NK-92 (cell line): Measurements from ENCODE around the gene TMEM115.
A peak's percentile ranks its signal among the peaks of the same experiment; 100 is the strongest.

Experiments used
- DNase-seq: peaks from one replicate; lab custom pipeline; 2025; ENCODE audit not compliant: unreplicated experiment; lab: John Stamatoyannopoulos, UW

TMEM115 gene

DNA sequence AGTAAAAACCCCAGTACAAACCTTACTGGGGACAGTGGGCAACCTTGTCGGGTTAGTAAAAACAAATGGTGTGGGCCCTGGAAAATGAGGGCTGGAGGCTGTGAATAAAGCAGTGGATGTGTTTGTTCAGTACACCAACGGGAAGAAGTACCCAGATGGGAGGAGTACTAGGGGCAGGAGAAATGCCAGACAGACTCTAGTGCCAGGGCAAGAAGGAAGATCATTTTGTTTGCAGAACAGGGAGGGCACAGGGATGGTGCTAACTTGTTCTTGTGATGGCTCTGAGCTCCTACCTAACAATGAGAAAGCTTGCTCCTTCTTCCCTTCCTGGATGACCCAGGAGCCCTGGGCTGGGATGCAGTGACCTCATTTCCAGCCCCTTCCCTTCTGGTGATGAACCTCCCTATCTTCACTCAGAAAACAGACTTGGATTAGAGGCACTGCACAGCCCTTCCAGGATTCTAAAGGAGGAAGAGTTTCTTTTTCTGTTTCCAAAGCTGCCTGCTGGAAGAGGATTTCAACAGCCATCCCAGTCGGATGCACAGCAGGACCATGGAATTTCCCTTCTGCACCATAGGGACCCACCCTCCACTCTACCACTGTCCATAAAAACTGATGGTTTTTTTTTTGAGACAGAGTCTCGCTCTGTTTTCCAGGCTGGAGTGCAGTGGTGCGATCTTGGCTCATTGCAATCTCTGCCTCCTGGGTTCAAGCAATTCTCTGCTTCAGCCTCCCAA is 24.8 kb downstream of the TMEM115 start:
- no peak for DNase-seq

DNA sequence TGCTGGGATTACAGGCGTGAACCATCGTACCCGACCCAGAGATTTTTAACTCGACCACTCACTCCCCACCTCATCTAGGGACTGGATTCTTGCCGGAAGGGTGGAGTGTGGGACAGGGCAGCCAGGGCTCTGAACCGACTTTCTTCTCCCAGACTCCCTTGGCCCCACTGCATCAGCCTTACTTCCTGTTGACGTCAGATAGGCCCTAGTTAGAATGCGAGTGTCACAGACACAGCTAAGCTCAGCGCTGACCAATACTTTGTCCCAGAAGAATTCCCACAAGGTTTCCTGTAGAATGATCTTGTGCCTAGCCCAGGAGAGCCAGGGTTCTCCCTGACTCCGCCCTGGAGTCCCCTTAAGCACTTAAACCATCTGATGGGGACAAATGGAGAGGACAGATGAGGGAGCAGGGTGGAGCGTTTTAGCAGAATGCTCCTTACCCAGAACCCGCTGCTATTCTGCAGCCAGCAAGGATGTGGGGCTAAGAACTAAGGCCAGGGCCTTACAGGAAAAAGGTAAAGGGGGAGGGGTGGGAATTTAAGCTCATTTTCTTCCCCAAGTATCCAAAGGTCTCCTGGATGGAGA is 25.5 kb downstream of the TMEM115 start:
- DNase-seq: no peak

DNA sequence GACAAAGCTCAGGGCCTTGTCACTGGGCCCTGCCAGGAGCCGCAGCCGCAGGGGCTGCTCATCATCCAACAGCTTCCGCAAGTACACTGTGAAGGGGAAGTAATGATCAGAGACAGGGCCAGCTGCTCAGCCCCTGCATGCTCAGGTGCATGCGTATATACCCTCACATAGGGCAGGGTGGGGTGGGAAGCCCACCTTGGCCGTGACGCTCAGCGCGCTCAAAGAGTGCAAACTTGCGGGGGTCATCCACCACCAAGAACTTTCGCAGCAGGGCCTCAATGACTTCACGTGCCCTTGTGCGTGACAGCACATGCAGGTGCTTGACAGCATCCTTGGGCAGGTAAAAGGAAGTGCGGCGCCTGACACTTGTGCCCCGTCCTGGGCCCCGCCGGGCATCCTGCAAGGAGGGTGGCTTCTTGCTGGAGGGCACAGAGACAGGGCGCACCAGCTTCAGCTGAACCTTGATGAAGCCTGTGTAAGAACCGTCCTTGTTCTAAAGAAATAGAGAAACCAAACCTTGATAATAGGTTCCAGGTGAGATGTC is 27.9 kb downstream of the TMEM115 start:
- DNase-seq: no peak

DNA sequence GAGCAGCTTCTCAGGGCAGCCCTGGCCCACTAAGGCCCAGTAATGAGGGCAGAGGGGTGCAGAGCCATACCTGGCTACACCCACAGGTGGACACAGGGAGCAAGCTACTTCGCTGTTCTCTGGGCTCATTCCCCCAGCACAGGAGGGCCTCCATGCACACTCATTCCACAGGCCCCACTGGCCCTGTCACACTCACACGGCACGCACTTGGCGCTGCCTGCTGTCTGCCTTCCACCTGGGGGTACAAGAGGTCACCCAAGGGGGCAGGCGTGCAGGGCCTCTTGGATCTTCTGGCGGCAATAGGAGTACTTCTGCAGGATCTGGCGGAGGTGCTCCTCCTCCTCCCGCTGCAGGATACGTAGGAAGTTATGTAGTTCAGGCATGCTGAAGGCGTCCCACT is 29.0 kb downstream of the TMEM115 start:
- DNase-seq: no peak

DNA sequence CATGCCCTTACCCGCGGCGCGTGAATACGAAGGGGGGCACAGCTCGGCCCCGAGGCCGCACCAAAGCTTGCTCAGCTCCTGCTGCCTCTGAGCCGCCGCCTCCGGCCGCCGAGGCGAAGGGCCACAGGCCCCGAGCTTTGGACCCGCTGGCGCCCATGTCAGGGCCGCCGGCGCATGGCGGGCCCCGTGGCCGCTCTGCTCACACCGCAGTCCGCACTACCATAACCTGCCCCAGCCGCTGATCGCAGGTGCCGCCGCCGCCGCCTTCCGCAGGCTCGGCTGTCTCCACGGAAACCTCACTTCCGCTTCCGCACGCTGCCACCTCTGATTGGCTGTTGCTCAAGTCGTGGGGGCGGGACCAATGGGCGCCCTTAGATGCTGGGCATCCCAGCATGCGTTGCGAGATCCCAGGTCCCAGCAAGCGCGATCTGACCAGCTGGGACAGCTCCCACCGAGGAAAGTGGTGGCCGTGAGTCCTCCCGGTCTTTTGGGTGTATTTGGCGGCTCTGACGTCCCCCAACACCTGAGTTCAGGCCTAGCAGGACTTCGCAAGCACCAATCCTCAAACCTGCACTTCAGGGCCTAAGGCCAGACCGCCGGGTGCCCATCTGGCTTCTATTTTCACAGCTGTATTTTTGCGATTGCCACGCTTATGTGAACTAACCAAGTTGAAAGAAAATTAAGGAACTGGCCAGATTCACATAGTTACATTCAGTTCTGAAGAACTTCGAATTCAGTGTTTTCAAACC is 31.2 kb downstream of the TMEM115 start, which contains the start of gene TUSC2:
Gene TUSC2 (minus strand): TSS at position 281 of the 749 bp plus-strand sequence. CDS start 124 bp downstream, at position 157.
- DNase-seq: peak; percentile 42

DNA sequence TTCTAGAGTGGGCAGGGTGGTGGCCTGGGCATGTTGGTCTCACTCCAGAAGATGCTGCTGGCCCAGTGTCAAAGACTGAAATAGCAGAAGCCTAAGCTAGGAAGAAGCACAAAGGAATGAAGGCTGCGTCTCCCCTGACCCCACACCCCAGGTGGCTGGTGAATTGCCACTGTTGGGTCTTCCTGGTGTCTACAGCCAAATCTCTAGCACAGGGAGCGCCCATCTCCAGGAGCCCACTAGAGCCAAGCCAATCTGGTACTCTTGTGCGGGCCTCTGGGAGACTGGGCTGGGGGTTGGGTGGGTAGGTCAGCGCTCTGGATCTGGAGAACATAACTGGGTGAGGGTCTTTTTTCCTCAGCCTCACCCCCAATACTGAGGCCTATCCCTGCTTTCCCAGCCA is 32.2 kb downstream of the TMEM115 start:
- DNase-seq: no peak

DNA sequence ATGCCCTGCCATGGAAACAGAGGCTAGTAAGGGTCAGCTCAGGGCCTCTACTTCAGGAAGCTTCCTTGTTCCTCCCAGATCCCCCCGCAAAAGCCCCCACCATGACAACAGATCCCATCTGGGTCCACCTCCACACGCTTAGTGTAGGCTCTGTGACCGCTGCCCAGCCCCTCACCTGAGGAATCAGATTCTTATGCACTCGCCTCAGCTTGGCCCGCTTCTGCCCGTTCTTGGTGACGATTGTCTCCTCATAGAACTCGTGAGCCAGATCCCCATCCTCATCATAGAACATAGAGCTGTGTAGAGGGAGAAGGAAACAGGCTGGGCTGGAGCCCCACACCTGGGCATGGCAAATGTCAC is 33.2 kb downstream of the TMEM115 start:
- no peak for DNase-seq

DNA sequence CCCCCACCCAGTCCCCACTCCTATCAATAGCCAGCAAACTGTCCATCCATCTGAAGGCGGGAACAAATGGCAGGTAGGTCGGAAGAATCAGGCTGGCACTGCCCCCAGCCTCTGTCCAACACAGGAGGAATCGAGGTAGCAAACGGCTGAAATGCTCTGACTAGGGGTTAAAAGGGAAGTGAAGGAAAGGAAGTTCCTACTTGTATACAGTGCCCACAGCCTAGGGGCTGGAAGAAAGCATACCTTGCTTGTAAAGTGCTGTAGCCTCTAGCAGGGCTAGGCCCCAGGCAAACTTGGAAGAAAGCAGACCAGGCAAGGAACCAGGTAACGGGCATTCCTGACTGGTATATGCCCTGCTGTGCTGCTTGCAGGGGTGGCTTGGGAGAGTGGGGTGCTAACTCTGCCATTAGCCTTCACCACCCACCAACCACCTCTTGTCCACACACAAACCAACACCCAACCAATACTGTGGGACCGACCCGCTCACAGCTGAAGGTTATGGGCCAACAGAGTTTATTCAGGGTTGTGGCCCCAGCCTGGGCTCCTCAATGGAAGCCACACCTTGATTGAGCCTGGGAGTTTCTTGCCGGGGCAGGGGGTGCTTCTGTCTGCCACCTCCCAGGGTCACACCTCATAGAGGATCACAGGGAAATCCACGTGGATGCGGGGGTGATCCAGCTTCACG is 33.7 kb downstream of the TMEM115 start:
- DNase-seq: no peak

DNA sequence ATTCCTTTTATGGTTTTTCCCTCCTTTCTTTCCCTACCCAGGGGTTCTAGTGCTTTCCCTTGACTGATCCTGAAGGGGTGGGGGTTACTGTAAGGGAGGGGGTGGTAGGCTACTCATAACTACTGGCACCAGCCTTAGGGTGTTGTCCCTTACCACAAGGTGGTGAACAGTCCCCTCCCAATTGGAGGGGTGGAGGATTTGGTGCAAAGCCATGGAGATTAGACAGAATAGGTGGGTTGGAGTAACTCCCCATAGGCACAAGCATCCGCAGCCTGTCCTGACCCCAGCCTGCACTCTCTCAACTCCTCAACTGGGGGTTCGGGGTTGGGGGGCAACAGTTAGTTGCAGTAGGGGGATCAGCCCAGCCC is 34.2 kb downstream of the TMEM115 start:
- no peak for DNase-seq

DNA sequence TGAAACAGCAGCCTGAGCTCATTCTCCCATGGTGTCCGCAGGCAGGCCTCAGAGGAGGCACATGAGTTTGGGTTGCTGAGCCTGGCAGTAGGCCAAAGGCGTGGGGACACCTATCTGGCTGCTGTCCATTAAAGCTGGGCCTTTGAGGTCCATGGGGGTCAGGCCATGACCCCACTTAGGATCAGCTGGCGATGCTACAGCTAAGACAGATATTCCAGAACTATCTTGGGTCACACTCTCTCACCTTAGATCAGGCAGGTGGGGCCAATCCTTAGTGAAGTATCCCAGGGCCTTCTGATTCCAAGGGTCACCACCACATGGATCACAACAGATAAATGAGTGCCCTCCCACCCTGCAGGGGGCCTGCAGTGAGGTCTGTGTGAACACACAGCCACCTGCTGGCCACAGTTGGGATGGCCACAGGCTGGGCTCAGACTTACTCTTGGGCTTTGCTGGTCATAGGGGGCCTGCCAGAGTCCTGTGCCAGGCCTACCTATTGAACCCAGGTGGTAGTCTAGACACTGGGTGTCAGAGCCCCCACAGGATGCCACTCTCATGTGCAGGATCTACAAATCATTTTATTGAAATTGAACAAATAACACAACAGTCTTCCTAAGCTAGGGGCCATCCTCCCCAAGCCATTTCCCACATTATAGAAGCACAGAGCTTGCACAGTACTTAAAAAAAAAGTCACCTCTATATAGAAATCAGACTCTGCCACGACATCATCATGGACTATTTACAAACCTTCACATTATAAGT is 34.8 kb downstream of the TMEM115 start:
- no peak for DNase-seq

DNA sequence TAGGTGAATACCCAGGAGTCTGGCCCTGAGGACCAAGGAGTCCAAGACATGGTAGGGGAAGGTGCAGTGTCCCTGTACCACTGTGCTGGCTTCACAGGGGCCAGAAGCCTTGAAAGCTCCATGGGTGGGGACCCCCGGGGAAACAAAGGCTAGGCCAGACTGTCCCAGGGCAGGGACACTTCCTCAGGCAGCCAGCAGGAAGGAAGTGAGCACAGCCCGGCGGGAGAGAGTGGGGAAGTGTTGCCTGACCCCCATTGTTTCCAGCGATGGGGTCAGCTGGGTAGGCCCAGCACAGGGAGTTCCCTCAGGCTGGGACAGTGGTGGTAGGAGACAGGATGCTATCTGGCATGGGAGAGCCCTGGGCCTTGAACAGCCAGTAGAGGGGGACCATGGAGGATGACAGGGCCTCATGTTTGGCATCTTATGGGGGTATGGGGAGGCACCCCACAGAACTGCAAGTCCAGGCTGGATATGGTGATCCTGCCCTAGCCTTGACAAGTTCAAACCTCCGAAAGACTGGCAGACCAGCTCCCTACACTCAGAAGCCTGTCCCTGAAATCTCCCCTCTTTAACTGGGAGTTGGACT is 35.6 kb downstream of the TMEM115 start:
- no peak for DNase-seq

DNA sequence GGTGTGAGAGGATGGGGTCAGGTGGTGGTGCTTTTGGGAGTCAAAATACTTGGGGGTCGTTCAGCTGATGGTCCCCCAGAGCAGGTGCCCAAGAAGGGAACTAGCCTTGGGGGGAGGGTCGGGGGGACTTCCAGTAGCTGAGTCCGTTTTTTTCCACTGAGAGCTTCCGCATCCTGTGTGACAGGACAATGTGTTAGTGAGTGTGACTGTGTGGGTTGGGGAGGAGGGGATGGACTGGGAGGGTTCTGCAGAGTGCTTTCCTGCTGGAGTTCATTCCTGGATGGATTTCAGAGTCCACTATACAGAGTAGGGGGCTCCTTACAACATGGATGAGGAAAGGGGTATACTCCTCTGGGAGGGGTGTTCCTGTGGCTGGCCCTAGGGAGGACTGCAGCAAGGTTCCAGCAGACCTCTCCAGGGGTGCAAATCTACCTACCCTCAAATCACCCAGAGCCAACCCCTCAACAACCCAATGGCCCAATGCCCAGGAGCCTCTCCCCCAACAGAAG is 36.2 kb downstream of the TMEM115 start:
- no peak for DNase-seq

DNA sequence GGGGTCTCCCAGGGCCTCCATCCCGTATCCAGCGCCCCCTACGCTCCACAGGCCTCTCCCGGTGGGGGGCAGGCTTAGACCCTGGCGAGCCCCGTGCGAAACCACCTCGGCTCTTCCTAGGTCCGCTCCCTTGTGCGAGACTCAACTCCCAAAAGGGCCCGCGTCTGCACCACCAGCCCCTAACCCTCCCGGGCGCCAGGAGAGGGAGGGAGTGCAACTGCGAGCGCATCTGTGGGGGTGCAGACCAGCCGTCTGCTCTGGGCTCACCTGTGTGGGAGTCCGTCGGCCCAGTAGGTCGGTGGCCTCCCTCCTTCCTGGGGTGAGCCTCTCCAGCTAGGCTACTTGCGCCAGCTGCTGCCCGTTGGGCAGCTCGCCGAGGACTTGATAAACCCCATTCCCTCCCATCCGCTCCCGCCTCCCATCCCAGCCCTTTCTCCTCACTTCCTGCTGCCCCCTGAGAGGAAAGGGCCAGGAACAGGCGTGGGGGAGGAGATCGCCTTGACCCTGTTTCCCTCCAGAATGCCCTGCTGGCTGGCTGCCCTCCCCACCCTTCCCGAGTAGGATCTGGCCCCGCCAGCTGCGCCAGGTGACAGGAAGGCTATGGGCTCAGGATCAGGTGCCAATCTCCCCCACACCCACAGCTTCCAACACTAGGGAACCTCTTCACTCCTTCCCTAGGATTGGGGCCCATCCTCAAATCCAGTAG is 36.8 kb downstream of the TMEM115 start, which contains the start of gene HYAL2:
Gene HYAL2 (minus strand): TSS at position 360 of the 706 bp plus-strand sequence. CDS start 2,256 bp downstream, outside the sequence.
- no peak for DNase-seq

DNA sequence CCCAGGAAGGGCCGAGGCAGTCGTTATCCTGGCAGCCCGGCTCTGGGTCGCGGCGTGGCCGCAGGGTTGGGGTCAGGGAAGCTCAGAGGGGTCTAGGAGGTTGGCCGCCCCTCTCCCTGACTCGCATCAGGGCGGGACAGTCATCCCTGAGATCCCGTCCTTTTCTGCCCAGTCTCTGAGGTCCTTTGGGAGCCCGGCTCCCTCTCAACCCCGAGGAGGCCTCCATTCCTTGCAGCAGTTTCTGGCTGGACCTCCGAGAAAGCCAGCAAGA is 37.3 kb downstream of the TMEM115 start:
- no peak for DNase-seq

DNA sequence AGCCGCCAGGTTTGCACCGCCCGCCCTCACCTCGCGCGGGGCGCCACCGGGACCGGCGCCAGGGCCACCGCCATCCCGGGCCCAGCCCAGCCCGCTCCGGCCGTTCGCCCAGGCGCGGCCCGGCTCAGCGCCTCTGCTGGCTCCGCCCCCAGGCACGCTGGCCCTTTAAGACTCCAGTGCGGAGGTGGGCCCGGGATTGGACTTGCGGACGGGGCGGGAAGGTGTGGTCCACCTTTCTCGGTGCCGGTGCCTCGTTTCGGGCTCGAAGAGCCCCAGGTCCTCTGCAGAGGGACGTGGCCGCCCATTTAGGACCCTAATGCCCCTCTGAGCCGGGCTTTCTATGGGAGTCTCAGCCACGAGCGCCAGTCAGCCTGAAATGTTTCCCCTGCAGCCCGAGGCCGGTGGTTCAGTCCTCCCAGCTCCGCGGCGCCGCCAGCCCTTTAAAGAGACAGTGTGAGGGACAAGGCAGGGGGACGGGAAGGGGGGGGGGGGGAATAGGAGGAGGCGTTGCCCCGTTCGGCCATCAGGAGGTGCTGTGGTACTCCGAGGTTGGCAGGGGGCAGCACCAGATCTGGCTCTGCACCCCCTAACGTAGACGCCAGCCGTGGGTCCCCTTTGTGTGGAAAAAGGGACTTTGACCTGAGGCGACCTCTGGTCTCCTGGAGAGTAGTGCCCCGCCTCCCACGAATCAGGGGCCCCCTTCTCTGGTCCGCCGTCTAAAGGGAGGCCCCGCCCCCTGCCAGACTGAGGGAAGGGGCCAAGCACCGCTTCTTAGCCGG is 37.8 kb downstream of the TMEM115 start:
- DNase-seq: no peak

DNA sequence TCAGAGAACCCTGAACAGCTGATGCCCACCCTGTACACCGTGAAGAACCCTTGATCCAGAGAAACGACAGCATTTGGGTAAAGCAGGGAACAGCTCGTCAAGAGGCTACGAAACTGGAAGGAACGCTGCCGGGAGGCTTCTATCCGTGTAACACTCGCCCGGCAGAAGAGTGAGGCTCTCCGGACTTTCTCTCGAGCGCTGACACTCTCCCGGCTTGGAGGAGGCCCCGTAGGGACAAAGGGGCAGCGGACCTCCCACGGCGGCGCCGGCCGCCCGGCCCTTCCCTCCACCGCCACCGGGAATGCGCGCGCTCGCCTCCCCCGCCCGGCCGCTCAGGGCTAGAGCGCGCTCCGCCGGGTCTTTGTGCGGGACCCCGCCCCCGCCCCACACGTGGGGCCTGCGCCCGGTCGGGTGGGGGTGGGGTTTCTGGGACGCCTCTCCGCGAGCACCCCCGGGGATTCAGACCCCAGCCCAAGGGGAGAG is 38.4 kb downstream of the TMEM115 start:
- no peak for DNase-seq

DNA sequence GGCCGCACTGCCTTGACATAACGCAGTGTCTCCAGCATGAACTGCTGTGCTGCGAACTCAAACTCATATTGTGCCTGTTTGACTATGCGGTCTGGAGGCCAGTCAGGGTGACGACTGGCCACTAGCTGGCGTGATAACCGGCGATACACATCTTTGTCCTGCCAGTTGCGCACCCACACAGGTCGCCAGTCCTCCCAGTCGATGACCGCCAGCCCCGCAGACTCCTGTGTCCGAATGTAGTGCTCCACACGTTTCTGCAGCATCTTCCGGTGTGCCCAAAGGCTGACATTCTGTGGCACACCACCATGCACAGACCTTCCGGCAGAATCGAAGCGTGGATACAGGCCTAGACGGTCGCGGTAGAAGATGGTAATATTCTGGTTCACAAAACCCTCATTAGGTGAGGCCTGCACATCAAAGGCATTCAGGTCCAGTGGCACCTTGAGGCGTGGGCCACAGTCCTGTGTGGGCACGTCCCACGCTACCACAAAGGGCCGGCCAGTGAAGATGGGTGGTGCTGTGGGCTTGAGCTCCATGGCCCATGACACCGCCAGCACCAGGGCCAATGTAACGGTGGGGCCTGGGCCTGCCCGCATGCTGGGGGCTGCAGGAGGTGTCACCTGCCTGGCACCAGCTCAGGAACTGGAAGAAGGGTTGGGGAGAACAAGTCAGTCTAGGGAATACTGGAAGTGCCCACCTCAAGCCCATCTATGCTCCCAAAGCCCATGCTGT is 39.3 kb downstream of the TMEM115 start:
- no peak for DNase-seq
